ENCODE results near the gene ODF2L.

GRCh38 chr1:86375688-86376087 is 20.4 kb downstream of the ODF2L start:
- TF ChIP-seq CTCF (IDR thresholded peaks at IDR 0.05): no peak
- no peak for TF ChIP-seq POLR2A (IDR thresholded peaks at IDR 0.05)
